ENCODE measurements around the gene ATF3.

The ATF3 gene

GRCh38 chr1:212611000-212611948 is 2.7 kb downstream of the ATF3 start:
- no peak for TF ChIP-seq TAF1 (IDR thresholded peaks at IDR 0.05; ENCODE audit: borderline replicate concordance, insufficient read depth, low read length)
- TF ChIP-seq POLR2AphosphoS5 (IDR thresholded peaks at IDR 0.05; ENCODE audit: low read depth, low read length) = no peak
- TF ChIP-seq SIN3A (IDR thresholded peaks at IDR 0.05; ENCODE audit: borderline replicate concordance, insufficient read depth, low read length) = no peak
- no peak for TF ChIP-seq REST (IDR thresholded peaks at IDR 0.05; ENCODE audit: insufficient read depth in 1 of 2, low read depth in 2 of 2, low read length in 2 of 2)
- TF ChIP-seq FOXP2 (optimal IDR thresholded peaks at IDR 0.05; ENCODE audit: borderline replicate concordance, extremely low read depth, extremely low read length, insufficient read depth) = no peak

GRCh38 chr1:212612041-212612961 is 3.7 kb downstream of the ATF3 start:
- TF ChIP-seq TAF1 (IDR thresholded peaks at IDR 0.05; ENCODE audit: borderline replicate concordance, insufficient read depth, low read length) (no peak), POLR2AphosphoS5 (IDR thresholded peaks at IDR 0.05; ENCODE audit: low read depth, low read length) (no peak), REST (IDR thresholded peaks at IDR 0.05; ENCODE audit: insufficient read depth in 1 of 2, low read depth in 2 of 2, low read length in 2 of 2) (no peak), SIN3A (IDR thresholded peaks at IDR 0.05; ENCODE audit: borderline replicate concordance, insufficient read depth, low read length) (no peak), FOXP2 (optimal IDR thresholded peaks at IDR 0.05; ENCODE audit: borderline replicate concordance, extremely low read depth, extremely low read length, insufficient read depth) (no peak)

GRCh38 chr1:212613440-212614335 is 5.1 kb downstream of the ATF3 start:
- TF ChIP-seq SIN3A (IDR thresholded peaks at IDR 0.05; ENCODE audit: borderline replicate concordance, insufficient read depth, low read length) = no peak
- no peak for TF ChIP-seq POLR2AphosphoS5 (IDR thresholded peaks at IDR 0.05; ENCODE audit: low read depth, low read length)
- no peak for TF ChIP-seq FOXP2 (optimal IDR thresholded peaks at IDR 0.05; ENCODE audit: borderline replicate concordance, extremely low read depth, extremely low read length, insufficient read depth)
- TF ChIP-seq TAF1 (IDR thresholded peaks at IDR 0.05; ENCODE audit: borderline replicate concordance, insufficient read depth, low read length) = no peak
- TF ChIP-seq REST (IDR thresholded peaks at IDR 0.05; ENCODE audit: insufficient read depth in 1 of 2, low read depth in 2 of 2, low read length in 2 of 2) = no peak

- TF ChIP-seq REST (IDR thresholded peaks at IDR 0.05; ENCODE audit: insufficient read depth in 1 of 2, low read depth in 2 of 2, low read length in 2 of 2) = no peak
- TF ChIP-seq TAF1 (IDR thresholded peaks at IDR 0.05; ENCODE audit: borderline replicate concordance, insufficient read depth, low read length) = no peak
- no peak for TF ChIP-seq SIN3A (IDR thresholded peaks at IDR 0.05; ENCODE audit: borderline replicate concordance, insufficient read depth, low read length)
- no peak for TF ChIP-seq POLR2AphosphoS5 (IDR thresholded peaks at IDR 0.05; ENCODE audit: low read depth, low read length)
- TF ChIP-seq FOXP2 (optimal IDR thresholded peaks at IDR 0.05; ENCODE audit: borderline replicate concordance, extremely low read depth, extremely low read length, insufficient read depth) = no peak
These were observed 6.1 kb downstream of the ATF3 start for GRCh38 chr1:212614453-212615200.

Measured in PFSK-1 (cell line).